Sciatic nerve (tissue), 2 donors: Measurements from ENCODE around the gene PTCH2. TPM values are rescaled to one million over a fixed set of nuclear protein-coding genes. Genes with fewer than 3 reads are reported as not detected.
"Not testable (repeated sequence)": the region's sequence is repeated elsewhere in the genome, so short reads cannot be mapped to it uniquely, and the experiment has no call there.

Source experiments
- ATAC-seq: fragments of 200-7000 bp; cut with Tn5 transposase; one replicate; pipeline ENCODE4 v1.9.1; 2020; ENCODE audit warnings: mild to moderate bottlenecking, moderate library complexity
- DNase-seq: peaks from one replicate; pipeline ENCODE4 v3.0.0-alpha.2; 2020; ENCODE audit warnings: low spot score
- intact Hi-C: fragments of 100-400 bp; cut with DNase I; formaldehyde crosslinking; loops from one replicate; pipeline ENCODE4 v1.14.2; 2022
- total RNA-seq: library from RNA; stranded (reverse); fragmentation: NEBNext Ultra II Directional; extraction: Animal tissue kit (Norgen Biotek cat#: 25700); gene quantifications from one replicate; pipeline ENCODE4 v1.2.1, GENCODE V29; 2021
- donor health status: DM: no; HTN: no; CAD: no.
- donor health status: DM: no; HTN: no; CAD: no.

PTCH2 gene
- total RNA-seq, 1 donor from 2014 or later: 31.2 TPM

- peak; percentile 25 for DNase-seq
- ATAC-seq: no peak
- intact Hi-C loops: no loop called here
These were observed 3.9 kb upstream of the PTCH2 start for GRCh38 chr1:44846985-44847384.

DNA sequence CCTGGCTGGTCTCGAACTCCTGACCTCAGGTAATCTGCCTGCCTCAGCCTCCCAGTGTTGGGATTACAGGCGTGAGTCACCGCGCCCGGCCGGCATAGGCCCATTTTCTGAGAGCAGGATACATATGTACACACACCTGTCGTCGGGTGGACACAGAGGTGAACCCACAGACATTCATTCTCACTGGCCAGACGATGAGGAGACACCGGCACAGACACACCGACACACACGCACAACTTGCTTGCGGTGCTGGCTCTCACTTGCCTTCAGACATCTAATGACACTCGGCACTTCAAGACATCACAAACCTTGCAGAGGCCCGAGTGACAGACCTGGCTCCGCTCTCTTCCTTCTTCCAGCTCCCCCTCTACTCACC, 579 bp downstream of the PTCH2 start:
- intact Hi-C loops: no loop called here
- peak; percentile 7 for ATAC-seq
- DNase-seq: no peak

DNA sequence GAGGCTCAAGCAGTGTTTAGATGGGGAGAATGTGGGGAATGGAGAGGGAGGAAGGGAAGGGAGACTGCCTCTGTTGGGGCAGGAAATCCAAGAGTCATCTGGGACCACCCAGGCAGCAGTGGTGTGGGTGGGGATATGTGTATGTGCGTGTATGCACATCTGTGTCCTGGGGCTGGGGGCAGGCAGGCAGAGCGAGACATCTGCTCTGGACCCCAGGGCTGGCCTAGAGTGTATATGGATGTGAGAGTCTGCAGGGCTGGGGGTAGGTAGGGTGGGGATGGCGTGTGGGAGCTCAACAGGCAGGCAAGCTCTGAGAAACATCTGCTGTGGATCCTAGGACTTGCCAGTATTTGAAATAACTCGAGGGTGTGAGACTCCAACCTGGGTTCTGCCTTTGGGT, 3.5 kb downstream of the PTCH2 start:
- intact Hi-C loops: loop anchor here (2.0 to 10.0 kb wide), 2 partner anchors 55 to 171 kb away; partner anchors contain the start of genes BEST4 and HECTD3
- peak; percentile 2 for ATAC-seq

GRCh38 chr1:44838294-44838693, 4.8 kb downstream of the PTCH2 start:
- intact Hi-C loops: loop anchor here (2.0 to 10.0 kb wide), 2 partner anchors 53 to 173 kb away; partner anchors contain the start of genes BEST4 and HECTD3
- DNase-seq: peak; percentile 1
- not testable (repeated sequence) for ATAC-seq

More for the DNA sequence above, 3.5 kb downstream of the PTCH2 start:
- peak; percentile 65 for DNase-seq

GRCh38 chr1:44835738-44836675, 7.0 kb downstream of the PTCH2 start:
- intact Hi-C loops: loop anchor here (10.0 kb wide), 1 partner anchor 51 kb away; the partner anchor contains the start of gene BEST4
- ATAC-seq (peak; percentile 73), DNase-seq (peak; percentile 95)

- ATAC-seq (no peak), DNase-seq (no peak)
- intact Hi-C loops: loop anchor here (10.0 kb wide), 1 partner anchor 50 kb away; the partner anchor contains the start of gene BEST4
These were observed 8.7 kb downstream of the PTCH2 start for GRCh38 chr1:44834328-44834727.

GRCh38 chr1:44832056-44832705, 10.9 kb downstream of the PTCH2 start:
- ATAC-seq: peak; percentile 32
- intact Hi-C loops: loop anchor here (10.0 kb wide), 1 partner anchor 47 kb away; the partner anchor contains the start of gene BEST4
- DNase-seq: no peak

GRCh38 chr1:44831516-44831915, 11.5 kb downstream of the PTCH2 start:
- intact Hi-C loops: loop anchor here (10.0 kb wide), 1 partner anchor 47 kb away; the partner anchor contains the start of gene BEST4
- DNase-seq (no peak), ATAC-seq (no peak)

- intact Hi-C loops: loop anchor here (10.0 kb wide), 1 partner anchor 46 kb away; the partner anchor contains the start of gene BEST4
- DNase-seq (no peak), ATAC-seq (no peak)
These were observed 12.2 kb downstream of the PTCH2 start for GRCh38 chr1:44830900-44831304.

DNA sequence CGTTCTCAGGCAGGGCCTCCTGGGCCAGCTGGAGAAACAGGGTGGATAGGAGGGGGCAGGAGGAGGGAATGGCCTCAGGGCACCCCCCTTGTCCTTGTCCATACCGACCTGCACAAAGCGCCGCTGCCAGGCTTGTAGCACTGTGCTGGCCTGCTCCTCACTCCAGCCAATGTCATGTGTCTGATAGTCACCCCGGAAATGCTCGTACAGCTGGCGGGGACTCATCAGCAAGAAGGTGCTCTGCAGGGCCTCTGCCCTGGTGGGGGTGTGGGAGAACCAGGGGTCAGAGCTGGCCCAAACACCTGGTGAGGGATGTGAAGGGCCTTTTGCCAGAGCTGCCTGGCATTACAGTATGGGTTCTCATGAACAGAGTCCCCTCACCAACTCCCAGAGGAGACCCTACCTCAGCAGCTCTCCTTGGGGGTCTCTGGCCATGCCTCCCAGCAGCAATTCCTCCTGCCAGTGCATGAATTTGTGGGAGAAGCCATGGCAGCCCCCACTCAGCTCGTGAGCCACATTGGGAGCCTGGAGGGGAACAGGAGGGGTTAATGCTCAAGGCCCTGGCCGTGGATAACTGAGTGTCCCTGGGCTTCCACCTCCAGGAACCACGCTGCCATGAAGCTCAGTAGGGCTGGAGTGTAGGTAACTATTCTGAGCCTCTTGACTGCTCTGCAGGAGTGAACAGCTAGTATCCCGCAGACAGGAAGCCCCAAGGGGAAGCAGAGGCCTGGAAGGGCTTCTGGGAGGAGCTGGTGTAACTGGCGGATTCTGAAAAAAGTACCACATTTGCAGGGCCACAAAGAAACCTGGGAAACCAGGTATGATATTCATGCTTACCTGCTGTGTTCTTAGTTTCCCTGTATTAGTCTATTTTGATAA, 13.3 kb downstream of the PTCH2 start:
- intact Hi-C loops: loop anchor here (10.0 kb wide), 1 partner anchor 45 kb away; the partner anchor contains the start of gene BEST4
- DNase-seq: no peak
- ATAC-seq: no peak

DNA sequence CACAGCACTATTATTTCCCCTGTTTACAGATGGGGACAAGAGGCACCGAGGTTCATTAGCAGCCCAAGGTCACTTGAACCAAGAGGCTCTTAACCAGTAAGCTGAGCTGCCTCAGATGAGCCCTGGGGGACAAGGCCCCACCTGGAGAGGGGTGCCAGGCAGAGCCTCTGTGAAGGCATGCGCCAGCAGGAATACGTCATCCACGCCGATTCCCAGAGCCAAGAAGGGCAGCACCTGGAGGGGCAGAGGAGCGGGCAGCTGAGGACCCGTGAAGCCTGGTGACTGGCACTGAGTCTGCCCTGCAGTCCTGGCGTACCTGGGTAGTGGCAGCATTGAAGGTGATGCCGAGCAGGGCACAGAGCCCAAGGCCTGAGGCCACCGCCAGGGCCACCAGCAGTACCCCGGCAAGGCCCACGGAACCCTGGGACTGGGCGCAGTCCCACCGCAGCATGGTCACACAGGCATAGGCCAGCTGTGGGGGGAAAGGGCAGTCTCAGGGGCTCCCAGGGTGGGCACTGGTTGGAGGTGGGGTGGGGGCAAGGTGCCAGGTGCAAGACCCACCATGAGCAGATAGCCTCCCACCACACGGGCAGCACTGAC, 14.1 kb downstream of the PTCH2 start:
- ATAC-seq (no peak), DNase-seq (no peak)
- intact Hi-C loops: no loop called here

- intact Hi-C loops: no loop called here
- no peak for DNase-seq
- no peak for ATAC-seq
These were observed 14.9 kb downstream of the PTCH2 start for GRCh38 chr1:44828003-44828651.

GRCh38 chr1:44827197-44828002, 15.7 kb downstream of the PTCH2 start:
- intact Hi-C loops: no loop called here
- ATAC-seq: peak; percentile 9

DNA sequence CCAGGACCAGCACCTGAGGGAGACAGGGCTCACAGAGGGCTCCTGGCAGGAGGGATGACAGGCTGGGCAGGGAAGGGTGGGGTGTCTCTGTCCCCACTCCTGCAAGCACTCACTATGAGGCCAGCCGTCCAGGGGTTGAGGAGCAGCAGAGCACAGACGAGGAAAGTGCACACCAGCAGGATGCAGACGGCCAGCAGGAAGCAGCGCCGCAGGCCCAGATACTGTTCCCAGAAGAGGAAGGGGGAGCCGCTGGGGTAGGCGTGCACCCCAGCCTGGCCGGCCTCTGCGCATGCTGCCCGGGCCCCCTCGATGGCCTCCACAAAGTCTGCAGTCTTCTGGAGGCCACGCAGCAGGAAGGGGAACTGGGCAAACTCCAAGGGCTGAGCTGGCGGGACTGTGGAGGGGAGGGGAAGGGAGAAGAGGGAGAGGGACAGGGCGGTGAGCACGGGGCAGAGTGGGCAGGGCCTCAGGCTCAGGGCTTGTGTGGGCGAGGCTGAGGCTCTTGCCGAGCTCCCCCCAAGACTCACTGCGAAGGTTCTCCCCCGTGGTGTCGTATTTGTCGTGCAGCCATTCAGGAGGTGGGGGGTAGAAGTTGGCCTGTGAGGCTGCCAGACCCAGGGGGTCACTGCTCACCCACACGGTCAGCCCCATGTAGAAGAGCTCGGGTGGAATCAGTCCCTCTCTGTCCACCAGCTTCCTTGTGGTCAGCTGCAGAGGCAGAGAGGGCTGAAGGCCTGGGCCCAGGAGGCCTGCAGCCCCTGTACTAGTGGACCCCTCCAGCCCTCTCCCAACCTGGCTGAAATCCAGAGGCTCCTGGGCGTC, 16.5 kb downstream of the PTCH2 start:
- intact Hi-C loops: no loop called here
- ATAC-seq (peak; percentile 88), DNase-seq (peak; percentile 86)

More at GRCh38 chr1:44827197-44828002, 15.7 kb downstream of the PTCH2 start:
- no peak for DNase-seq

- intact Hi-C loops, DNase-seq, ATAC-seq: not testable (repeated sequence)
These were observed 18.7 kb downstream of the PTCH2 start for GRCh38 chr1:44824392-44824791.

GRCh38 chr1:44822981-44823451, 20.0 kb downstream of the PTCH2 start:
- intact Hi-C loops: no loop called here

More at GRCh38 chr1:44822981-44823451, 20.0 kb downstream of the PTCH2 start:
- ATAC-seq: no peak
- DNase-seq: no peak
